Peyer's patch (tissue), 4 donors: Measurements from ENCODE around the gene PRTG.

Experiments
- CTCF ChIP-seq, 6 experiments: fragments of 450-650 bp in 4 of 6; fragments of 200-600 bp in 2 of 6; sonication (generic) in 1 of 6; IDR thresholded peaks; one replicate each; pipeline ENCODE4 v1.5.1; 2017 to 2019; ENCODE audit warnings: antibody characterized with exemption in 6 of 6, mild to moderate bottlenecking in 3 of 6, moderate library complexity in 1 of 6
- POLR2A ChIP-seq, 2 donors: fragments of 450-650 bp; IDR thresholded peaks; one replicate each; pipeline ENCODE4 v1.5.1; 2017; ENCODE audit warnings: antibody characterized with exemption in 2 of 2, mild to moderate bottlenecking in 2 of 2, moderate library complexity in 2 of 2

- TF ChIP-seq POLR2A (IDR thresholded peaks at IDR 0.05): no peak
- TF ChIP-seq CTCF (IDR thresholded peaks at IDR 0.05): no peak
Observed at GRCh38 chr15:55707518-55707917, 35.4 kb downstream of the PRTG start.
